ENCODE results near the gene VSTM2B.

The VSTM2B gene

DNA sequence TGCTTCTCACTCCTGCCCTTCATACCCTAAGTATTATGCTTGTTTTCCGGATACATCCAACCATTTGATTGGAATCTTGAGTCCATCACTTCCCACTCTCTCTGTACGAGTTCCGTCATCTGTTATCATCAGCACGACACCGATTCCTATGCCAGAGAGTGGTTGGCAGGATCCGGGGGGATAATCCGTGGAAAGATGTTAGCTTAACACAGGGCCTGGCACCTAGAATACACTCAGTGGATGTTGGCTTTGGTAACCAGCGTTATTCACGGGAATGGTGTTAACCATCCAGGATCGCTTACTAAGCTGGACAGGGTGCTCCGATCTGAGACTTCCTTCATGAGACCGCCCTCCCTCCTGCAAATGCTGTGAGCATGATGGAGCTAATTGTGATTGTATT lies 12.4 kb downstream of the VSTM2B start:
- no peaks in the 10 kb centered on the region for H3K27me3 ChIP-seq (ENCODE audit: control insufficient read depth in 2 of 2, insufficient read depth in 2 of 2, low read length in 2 of 2)
- no peaks in the 10 kb centered on the region for H3K4me1 ChIP-seq (ENCODE audit: control insufficient read depth in 2 of 2, insufficient read depth in 2 of 2, low read length in 2 of 2)

DNA sequence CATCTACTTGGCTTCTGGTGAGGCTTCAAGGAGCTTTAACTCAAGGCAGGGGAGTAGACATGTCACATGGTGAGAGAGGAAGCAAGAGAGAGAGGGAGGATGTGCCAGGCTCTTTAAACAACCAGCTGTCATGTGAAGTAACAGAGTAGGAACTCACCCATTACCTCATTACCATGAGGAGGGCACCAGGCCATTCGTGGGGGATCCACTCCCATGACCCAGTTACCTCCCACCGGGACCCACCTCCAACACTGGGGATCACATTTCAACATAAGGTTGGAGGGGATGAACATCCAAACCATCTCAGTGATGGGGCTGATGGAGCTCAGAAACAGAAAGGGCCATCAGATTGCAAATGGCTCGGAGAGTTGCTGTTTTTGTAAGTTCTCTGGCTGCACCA lies 12.9 kb downstream of the VSTM2B start:
- Histone ChIP-seq H3K36me3 (ENCODE audit: control insufficient read depth in 2 of 2, insufficient read depth in 2 of 2, low read length in 2 of 2) (no peaks in the 10 kb centered on the region), H3K4me3 (ENCODE audit: low read length in 2 of 2) (no peak overlapping the region), H3K27ac (ENCODE audit: low read depth in 2 of 2, low read length in 2 of 2) (no peak overlapping the region), H3K9ac (ENCODE audit: low read depth in 1 of 2, low read length in 2 of 2) (no peak overlapping the region), H3K27me3 (ENCODE audit: control insufficient read depth in 2 of 2, insufficient read depth in 2 of 2, low read length in 2 of 2) (no peaks in the 10 kb centered on the region), H3K9me3 (ENCODE audit: control insufficient read depth in 2 of 2, low read length in 2 of 2) (no peaks in the 10 kb centered on the region), H3K4me1 (ENCODE audit: control insufficient read depth in 2 of 2, insufficient read depth in 2 of 2, low read length in 2 of 2) (no peaks in the 10 kb centered on the region)

More for the DNA sequence above, 12.4 kb downstream of the VSTM2B start:
- H3K27ac ChIP-seq (ENCODE audit: low read depth in 2 of 2, low read length in 2 of 2): no peak overlapping the region
- no peaks in the 10 kb centered on the region for H3K36me3 ChIP-seq (ENCODE audit: control insufficient read depth in 2 of 2, insufficient read depth in 2 of 2, low read length in 2 of 2)
- H3K4me3 ChIP-seq (ENCODE audit: low read length in 2 of 2): no peak overlapping the region
- H3K9ac ChIP-seq (ENCODE audit: low read depth in 1 of 2, low read length in 2 of 2): no peak overlapping the region
- H3K9me3 ChIP-seq (ENCODE audit: control insufficient read depth in 2 of 2, low read length in 2 of 2): no peaks in the 10 kb centered on the region

DNA sequence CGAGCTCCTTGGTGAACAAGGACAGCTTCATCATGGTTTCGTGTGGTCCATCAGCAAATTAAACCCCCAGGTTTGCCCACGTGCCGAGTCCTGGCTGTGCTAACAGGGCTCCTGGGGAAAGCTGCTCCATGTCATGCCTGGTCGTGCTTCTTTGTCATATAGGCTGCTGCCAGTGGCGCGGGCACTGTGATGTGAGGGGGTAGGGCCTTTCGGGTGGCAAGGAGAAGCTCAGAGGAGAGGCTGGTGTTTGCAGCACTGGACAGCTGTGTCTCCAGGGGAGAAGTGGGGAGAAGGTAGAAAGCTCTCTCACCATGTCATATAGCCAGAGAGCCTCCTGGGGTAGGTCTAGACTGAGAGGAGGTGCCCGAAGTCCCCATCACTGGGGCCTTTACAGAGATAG lies 13.3 kb downstream of the VSTM2B start:
- no peaks in the 10 kb centered on the region for H3K27me3 ChIP-seq (ENCODE audit: control insufficient read depth in 2 of 2, insufficient read depth in 2 of 2, low read length in 2 of 2)
- H3K9ac ChIP-seq (ENCODE audit: low read depth in 1 of 2, low read length in 2 of 2): no peak overlapping the region
- H3K27ac ChIP-seq (ENCODE audit: low read depth in 2 of 2, low read length in 2 of 2): no peak overlapping the region
- no peaks in the 10 kb centered on the region for H3K9me3 ChIP-seq (ENCODE audit: control insufficient read depth in 2 of 2, low read length in 2 of 2)
- no peaks in the 10 kb centered on the region for H3K36me3 ChIP-seq (ENCODE audit: control insufficient read depth in 2 of 2, insufficient read depth in 2 of 2, low read length in 2 of 2)
- H3K4me3 ChIP-seq (ENCODE audit: low read length in 2 of 2): no peak overlapping the region
- no peaks in the 10 kb centered on the region for H3K4me1 ChIP-seq (ENCODE audit: control insufficient read depth in 2 of 2, insufficient read depth in 2 of 2, low read length in 2 of 2)

DNA sequence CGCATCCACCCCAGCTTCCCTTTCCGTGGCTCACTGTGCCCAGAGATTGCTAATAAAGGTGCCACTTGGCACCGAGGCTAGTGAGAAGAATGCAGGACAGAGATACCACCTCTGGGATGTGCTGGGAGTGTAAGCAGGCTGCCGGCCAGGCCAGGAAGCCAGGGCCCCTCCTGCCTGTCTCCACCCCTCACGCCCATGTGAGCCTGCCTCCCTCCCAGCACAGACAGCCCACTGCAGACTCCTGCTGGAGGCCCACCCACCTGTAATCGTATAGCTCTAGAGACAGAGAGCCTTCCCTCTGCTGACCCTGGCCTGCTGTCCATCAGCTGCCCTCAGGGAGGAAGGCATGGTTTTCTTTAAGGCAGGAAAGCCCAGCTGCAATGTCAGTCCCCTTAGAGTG lies 13.9 kb downstream of the VSTM2B start:
- no peaks in the 10 kb centered on the region for H3K4me1 ChIP-seq (ENCODE audit: control insufficient read depth in 2 of 2, insufficient read depth in 2 of 2, low read length in 2 of 2)
- no peak overlapping the region for H3K27ac ChIP-seq (ENCODE audit: low read depth in 2 of 2, low read length in 2 of 2)
- H3K9ac ChIP-seq (ENCODE audit: low read depth in 1 of 2, low read length in 2 of 2): no peak overlapping the region
- H3K36me3 ChIP-seq (ENCODE audit: control insufficient read depth in 2 of 2, insufficient read depth in 2 of 2, low read length in 2 of 2): no peaks in the 10 kb centered on the region
- H3K4me3 ChIP-seq (ENCODE audit: low read length in 2 of 2): no peak overlapping the region
- no peaks in the 10 kb centered on the region for H3K9me3 ChIP-seq (ENCODE audit: control insufficient read depth in 2 of 2, low read length in 2 of 2)
- H3K27me3 ChIP-seq (ENCODE audit: control insufficient read depth in 2 of 2, insufficient read depth in 2 of 2, low read length in 2 of 2): no peaks in the 10 kb centered on the region

DNA sequence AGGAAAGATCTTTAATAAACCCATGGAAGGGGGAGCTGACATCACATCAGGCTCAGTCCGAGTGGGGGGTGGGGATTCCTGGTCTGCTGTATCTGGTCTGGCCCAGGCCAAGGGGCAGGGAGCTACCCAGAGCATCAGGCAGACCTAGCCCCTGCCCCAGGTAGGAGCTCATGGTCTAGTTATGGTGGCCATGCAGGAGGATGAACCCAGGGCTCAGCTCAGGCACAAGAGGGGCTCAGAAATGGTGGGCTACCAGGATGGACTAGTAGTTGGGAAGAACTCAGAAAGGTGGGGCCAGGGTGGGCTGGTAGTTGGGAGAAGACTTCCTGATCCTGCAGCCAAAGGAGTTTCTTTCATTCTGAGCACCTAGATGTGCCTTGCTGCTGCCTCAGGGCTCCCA lies 14.3 kb downstream of the VSTM2B start:
- Histone ChIP-seq H3K4me3 (ENCODE audit: low read length in 2 of 2) (no peak overlapping the region), H3K27me3 (ENCODE audit: control insufficient read depth in 2 of 2, insufficient read depth in 2 of 2, low read length in 2 of 2) (no peaks in the 10 kb centered on the region), H3K36me3 (ENCODE audit: control insufficient read depth in 2 of 2, insufficient read depth in 2 of 2, low read length in 2 of 2) (no peaks in the 10 kb centered on the region), H3K4me1 (ENCODE audit: control insufficient read depth in 2 of 2, insufficient read depth in 2 of 2, low read length in 2 of 2) (no peaks in the 10 kb centered on the region), H3K9me3 (ENCODE audit: control insufficient read depth in 2 of 2, low read length in 2 of 2) (no peaks in the 10 kb centered on the region), H3K27ac (ENCODE audit: low read depth in 2 of 2, low read length in 2 of 2) (no peak overlapping the region), H3K9ac (ENCODE audit: low read depth in 1 of 2, low read length in 2 of 2) (no peak overlapping the region)

DNA sequence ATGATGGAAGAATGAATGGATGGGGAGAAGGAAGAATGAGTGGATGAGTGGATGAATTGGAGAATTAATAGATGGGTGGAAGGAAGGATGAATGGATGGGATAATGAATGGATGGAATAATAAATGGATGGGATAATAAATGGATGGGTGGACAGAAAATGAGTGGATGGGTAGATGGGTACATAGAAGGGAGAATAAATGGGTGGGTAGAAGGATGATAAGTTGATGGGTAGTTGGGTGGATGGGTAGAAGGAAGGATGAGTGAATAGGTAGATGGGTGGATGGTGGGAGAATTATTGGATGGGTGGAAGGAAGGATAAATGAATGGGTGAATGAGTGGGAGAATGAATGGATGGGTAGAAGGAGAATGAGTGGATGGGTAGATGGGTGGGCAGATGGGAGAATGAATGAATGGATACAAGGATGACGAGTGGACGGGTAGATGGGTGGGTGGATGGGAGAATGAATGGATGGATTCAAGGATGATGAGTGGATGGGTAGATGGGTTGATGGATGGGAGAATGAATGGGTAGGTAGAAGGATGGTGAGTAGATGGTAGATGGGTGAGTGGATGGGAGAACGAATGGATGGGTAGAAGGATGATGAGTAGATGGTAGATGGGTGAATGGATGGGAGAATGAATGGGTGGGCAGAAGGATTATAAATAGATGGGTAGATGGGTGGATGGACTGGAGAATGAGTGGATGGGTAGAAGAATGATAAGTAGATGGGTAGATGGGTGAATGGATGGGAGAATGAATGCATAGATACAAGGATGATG lies 15.9 kb downstream of the VSTM2B start:
- no peak overlapping the region for H3K9ac ChIP-seq (ENCODE audit: low read depth in 1 of 2, low read length in 2 of 2)
- no peak overlapping the region for H3K27ac ChIP-seq (ENCODE audit: low read depth in 2 of 2, low read length in 2 of 2)
- no peaks in the 10 kb centered on the region for H3K4me1 ChIP-seq (ENCODE audit: control insufficient read depth in 2 of 2, insufficient read depth in 2 of 2, low read length in 2 of 2)
- H3K36me3 ChIP-seq (ENCODE audit: control insufficient read depth in 2 of 2, insufficient read depth in 2 of 2, low read length in 2 of 2): no peaks in the 10 kb centered on the region
- H3K4me3 ChIP-seq (ENCODE audit: low read length in 2 of 2): no peak overlapping the region
- H3K27me3 ChIP-seq (ENCODE audit: control insufficient read depth in 2 of 2, insufficient read depth in 2 of 2, low read length in 2 of 2): no peaks in the 10 kb centered on the region
- H3K9me3 ChIP-seq (ENCODE audit: control insufficient read depth in 2 of 2, low read length in 2 of 2): no peaks in the 10 kb centered on the region

DNA sequence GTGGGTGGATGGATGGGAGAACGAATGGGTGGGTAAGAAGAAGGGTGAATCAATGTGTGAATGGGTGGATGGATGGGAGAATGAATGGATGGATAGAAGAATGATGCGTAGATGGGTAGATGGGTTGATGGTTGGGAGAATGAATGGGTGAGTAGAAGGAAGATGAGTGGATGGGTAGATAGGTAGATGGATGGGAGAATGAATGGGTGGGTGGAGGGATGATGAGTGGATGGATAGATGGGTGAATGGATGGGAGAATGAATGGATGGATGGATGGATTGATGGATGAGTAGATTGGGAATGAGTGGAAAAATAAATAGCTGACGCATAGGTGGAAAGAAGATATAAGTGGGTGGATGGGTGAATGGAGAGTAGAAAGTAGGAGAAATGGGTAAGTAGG lies 16.5 kb downstream of the VSTM2B start:
- Histone ChIP-seq H3K9me3 (ENCODE audit: control insufficient read depth in 2 of 2, low read length in 2 of 2) (no peaks in the 10 kb centered on the region), H3K4me1 (ENCODE audit: control insufficient read depth in 2 of 2, insufficient read depth in 2 of 2, low read length in 2 of 2) (no peaks in the 10 kb centered on the region), H3K27ac (ENCODE audit: low read depth in 2 of 2, low read length in 2 of 2) (no peak overlapping the region), H3K36me3 (ENCODE audit: control insufficient read depth in 2 of 2, insufficient read depth in 2 of 2, low read length in 2 of 2) (no peaks in the 10 kb centered on the region), H3K9ac (ENCODE audit: low read depth in 1 of 2, low read length in 2 of 2) (no peak overlapping the region), H3K27me3 (ENCODE audit: control insufficient read depth in 2 of 2, insufficient read depth in 2 of 2, low read length in 2 of 2) (no peaks in the 10 kb centered on the region), H3K4me3 (ENCODE audit: low read length in 2 of 2) (no peak overlapping the region)

DNA sequence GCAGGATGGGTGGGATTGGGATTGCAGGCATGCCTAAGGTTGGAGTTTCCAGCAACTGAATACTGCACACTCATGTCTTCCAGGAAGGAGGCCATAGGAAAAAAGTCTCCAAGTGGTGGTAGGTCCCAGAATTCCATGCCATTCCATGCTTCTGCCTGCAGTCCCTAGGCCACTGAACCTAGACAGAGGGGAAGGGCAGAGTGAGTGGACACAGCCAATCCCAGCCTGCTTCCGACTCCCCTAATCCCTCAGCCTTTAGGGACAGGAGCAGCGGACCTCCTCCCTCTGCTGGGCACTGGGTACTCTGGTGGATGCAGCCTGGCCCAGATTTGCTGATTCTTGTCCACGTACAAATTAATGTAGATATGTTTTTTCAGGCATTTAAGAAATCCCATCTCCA lies 17.0 kb downstream of the VSTM2B start:
- H3K27ac ChIP-seq (ENCODE audit: low read depth in 2 of 2, low read length in 2 of 2): no peak overlapping the region
- no peaks in the 10 kb centered on the region for H3K9me3 ChIP-seq (ENCODE audit: control insufficient read depth in 2 of 2, low read length in 2 of 2)
- no peaks in the 10 kb centered on the region for H3K36me3 ChIP-seq (ENCODE audit: control insufficient read depth in 2 of 2, insufficient read depth in 2 of 2, low read length in 2 of 2)
- no peaks in the 10 kb centered on the region for H3K4me1 ChIP-seq (ENCODE audit: control insufficient read depth in 2 of 2, insufficient read depth in 2 of 2, low read length in 2 of 2)
- no peaks in the 10 kb centered on the region for H3K27me3 ChIP-seq (ENCODE audit: control insufficient read depth in 2 of 2, insufficient read depth in 2 of 2, low read length in 2 of 2)
- no peak overlapping the region for H3K9ac ChIP-seq (ENCODE audit: low read depth in 1 of 2, low read length in 2 of 2)
- H3K4me3 ChIP-seq (ENCODE audit: low read length in 2 of 2): no peak overlapping the region

DNA sequence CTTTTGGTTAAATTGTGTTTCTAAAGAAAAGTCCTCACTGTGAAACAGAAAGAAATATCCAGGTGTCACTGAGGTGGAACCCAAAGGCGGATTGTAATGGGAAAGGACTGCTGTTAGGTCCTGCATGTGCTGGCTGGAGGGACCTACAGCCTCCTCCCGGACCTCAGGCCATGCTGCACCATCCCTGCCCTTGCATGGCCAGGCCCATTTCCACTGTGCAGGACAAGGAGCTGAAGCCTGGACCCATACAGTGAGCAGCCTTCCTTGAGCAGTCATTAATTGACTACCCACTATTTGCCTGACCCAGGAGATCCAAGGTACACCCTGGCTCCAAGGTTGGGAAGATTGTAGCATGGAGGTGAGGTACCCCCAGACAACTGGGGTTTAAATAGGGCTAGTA lies 17.6 kb downstream of the VSTM2B start:
- Histone ChIP-seq H3K27me3 (ENCODE audit: control insufficient read depth in 2 of 2, insufficient read depth in 2 of 2, low read length in 2 of 2) (no peaks in the 10 kb centered on the region), H3K9me3 (ENCODE audit: control insufficient read depth in 2 of 2, low read length in 2 of 2) (no peaks in the 10 kb centered on the region), H3K4me1 (ENCODE audit: control insufficient read depth in 2 of 2, insufficient read depth in 2 of 2, low read length in 2 of 2) (no peaks in the 10 kb centered on the region), H3K36me3 (ENCODE audit: control insufficient read depth in 2 of 2, insufficient read depth in 2 of 2, low read length in 2 of 2) (no peaks in the 10 kb centered on the region), H3K4me3 (ENCODE audit: low read length in 2 of 2) (no peak overlapping the region), H3K27ac (ENCODE audit: low read depth in 2 of 2, low read length in 2 of 2) (no peak overlapping the region), H3K9ac (ENCODE audit: low read depth in 1 of 2, low read length in 2 of 2) (no peak overlapping the region)

DNA sequence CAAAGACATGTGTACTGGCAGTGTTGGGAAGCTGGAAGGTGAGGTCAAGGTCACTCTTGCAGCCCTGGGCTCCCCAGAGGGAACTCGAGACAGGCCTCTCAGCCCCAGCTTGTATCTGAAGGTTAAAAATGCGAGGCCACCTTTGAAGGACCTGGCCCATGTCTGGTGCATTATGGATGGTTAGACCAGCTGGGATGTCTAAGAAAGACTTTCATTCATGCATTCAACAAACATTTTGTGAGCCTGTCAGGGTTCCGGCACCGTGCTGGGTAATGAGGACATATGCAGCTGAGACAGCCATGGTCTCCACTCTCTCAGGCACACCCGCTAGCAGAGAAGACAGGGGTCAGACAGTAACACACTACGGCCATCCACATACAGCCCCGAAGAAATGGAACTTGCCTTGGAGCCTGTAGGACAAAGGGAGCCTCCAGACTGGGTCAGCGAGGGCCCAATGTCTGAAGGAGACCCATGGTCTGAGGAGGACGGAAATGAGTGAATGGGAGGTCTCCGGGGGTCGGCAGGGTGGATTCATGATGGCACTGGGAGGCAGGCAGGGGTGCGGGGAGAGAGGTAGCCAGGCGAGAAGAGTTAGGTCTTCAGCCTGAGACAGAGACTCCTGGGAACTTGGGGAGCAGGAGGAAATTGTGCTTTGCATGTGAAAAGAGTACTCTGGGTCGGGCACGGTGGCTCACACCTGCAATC lies 19.0 kb downstream of the VSTM2B start:
- Histone ChIP-seq H3K27ac (ENCODE audit: low read depth in 2 of 2, low read length in 2 of 2) (no peak overlapping the region), H3K9ac (ENCODE audit: low read depth in 1 of 2, low read length in 2 of 2) (no peak overlapping the region), H3K9me3 (ENCODE audit: control insufficient read depth in 2 of 2, low read length in 2 of 2) (no peaks in the 10 kb centered on the region), H3K4me1 (ENCODE audit: control insufficient read depth in 2 of 2, insufficient read depth in 2 of 2, low read length in 2 of 2) (no peaks in the 10 kb centered on the region), H3K36me3 (ENCODE audit: control insufficient read depth in 2 of 2, insufficient read depth in 2 of 2, low read length in 2 of 2) (no peaks in the 10 kb centered on the region), H3K4me3 (ENCODE audit: low read length in 2 of 2) (no peak overlapping the region), H3K27me3 (ENCODE audit: control insufficient read depth in 2 of 2, insufficient read depth in 2 of 2, low read length in 2 of 2) (no peaks in the 10 kb centered on the region)

All from mucosa of rectum (tissue), 2 donors.